ENCODE measurements around the gene SCIN. TPM values are rescaled to one million over a fixed set of nuclear protein-coding genes. Genes with fewer than 3 reads are reported as not detected.
"Not testable (repeated sequence)": the region's sequence is repeated elsewhere in the genome, so short reads cannot be mapped to it uniquely, and the experiment has no call there.

The SCIN gene
- total RNA-seq, 1 donor from 2014 or later = 14.7 TPM

DNA sequence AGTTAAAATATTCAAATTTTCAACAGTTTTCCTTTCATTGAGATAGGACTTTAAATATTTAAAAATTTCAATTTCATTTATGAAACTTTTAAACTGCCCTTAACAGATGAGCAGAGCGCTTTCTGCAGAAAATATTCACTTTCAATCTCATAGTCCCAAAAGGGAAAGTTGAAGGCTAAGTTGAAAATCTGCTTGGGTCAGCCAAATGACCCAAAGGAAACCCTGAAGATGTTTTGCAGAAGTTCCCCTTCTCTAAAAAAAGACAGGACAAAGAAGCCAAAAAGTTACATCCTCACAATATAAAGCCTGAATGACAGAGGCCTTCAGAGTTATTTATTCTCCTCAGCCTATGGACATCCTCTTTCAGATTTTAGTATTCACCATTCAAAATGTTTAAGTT lies 17.6 kb upstream of the SCIN start:
- TF ChIP-seq, protein P1, sequence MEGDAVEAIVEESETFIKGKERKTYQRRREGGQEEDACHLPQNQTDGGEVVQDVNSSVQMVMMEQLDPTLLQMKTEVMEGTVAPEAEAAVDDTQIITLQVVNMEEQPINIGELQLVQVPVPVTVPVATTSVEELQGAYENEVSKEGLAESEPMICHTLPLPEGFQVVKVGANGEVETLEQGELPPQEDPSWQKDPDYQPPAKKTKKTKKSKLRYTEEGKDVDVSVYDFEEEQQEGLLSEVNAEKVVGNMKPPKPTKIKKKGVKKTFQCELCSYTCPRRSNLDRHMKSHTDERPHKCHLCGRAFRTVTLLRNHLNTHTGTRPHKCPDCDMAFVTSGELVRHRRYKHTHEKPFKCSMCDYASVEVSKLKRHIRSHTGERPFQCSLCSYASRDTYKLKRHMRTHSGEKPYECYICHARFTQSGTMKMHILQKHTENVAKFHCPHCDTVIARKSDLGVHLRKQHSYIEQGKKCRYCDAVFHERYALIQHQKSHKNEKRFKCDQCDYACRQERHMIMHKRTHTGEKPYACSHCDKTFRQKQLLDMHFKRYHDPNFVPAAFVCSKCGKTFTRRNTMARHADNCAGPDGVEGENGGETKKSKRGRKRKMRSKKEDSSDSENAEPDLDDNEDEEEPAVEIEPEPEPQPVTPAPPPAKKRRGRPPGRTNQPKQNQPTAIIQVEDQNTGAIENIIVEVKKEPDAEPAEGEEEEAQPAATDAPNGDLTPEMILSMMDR (IDR thresholded peaks at IDR 0.05; ENCODE audit: insufficient read depth, low read length, poor library complexity, severe bottlenecking) = no peak
- H3K4me3 ChIP-seq (ENCODE audit: low read depth, low read length) = no peak overlapping the region
- H3K36me3 ChIP-seq (ENCODE audit: control insufficient read depth, insufficient read depth, low read length) = no peaks in the 10 kb centered on the region
- DNase-seq (ENCODE audit: low read depth) = no peak
- no peaks in the 10 kb centered on the region for H3K27me3 ChIP-seq (ENCODE audit: control insufficient read depth, insufficient read depth, low read length)

DNA sequence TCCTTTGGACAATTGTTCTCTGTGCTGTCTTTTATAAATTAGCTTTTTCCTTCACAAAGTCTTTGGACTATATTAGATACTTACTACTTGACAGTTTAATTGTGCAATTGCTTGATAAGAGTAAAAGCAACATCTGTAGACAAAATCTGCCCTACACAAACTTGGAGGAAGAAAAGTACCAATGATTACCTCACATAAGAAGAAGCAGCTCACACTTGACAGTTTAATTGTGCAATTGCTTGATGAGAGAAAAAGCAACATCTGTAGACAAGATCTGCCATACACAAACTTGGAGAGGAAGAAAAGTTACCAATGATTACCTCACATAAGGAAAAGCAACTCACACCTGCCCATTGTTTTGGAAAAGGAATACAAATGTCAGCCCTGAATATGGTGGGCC lies 17.1 kb upstream of the SCIN start:
- H3K27me3 ChIP-seq (ENCODE audit: control insufficient read depth, insufficient read depth, low read length) = no peaks in the 10 kb centered on the region
- TF ChIP-seq, protein P1 (IDR thresholded peaks at IDR 0.05; ENCODE audit: insufficient read depth, low read length, poor library complexity, severe bottlenecking) = no peak
- DNase-seq (ENCODE audit: low read depth) = no peak
- H3K36me3 ChIP-seq (ENCODE audit: control insufficient read depth, insufficient read depth, low read length) = no peaks in the 10 kb centered on the region
- no peak overlapping the region for H3K4me3 ChIP-seq (ENCODE audit: low read depth, low read length)

DNA sequence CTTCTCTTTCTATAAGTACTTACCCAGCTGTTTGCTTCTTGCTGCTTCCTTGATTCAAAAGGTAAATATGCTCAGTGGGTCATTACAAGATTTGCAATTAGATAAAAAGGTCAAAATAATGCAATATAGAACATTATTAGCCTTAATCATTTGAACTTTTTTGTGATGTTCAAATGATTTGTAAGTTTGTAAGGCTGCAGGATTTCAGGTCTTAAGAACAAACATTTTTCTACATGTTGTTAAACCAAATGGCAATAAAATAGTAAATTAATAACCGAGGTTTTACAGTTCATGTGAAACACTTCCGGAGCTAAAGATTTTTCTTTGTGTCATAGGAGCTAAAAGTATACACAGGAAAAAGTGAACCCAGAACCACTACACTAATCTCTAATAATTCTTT lies 16.2 kb upstream of the SCIN start:
- DNase-seq (ENCODE audit: low read depth) = no peak
- TF ChIP-seq, protein P1 (IDR thresholded peaks at IDR 0.05; ENCODE audit: insufficient read depth, low read length, poor library complexity, severe bottlenecking) = no peak
- no peaks in the 10 kb centered on the region for H3K27me3 ChIP-seq (ENCODE audit: control insufficient read depth, insufficient read depth, low read length)
- peak overlapping the region; percentile 13 for H3K4me3 ChIP-seq (ENCODE audit: low read depth, low read length)
- no peaks in the 10 kb centered on the region for H3K36me3 ChIP-seq (ENCODE audit: control insufficient read depth, insufficient read depth, low read length)

DNA sequence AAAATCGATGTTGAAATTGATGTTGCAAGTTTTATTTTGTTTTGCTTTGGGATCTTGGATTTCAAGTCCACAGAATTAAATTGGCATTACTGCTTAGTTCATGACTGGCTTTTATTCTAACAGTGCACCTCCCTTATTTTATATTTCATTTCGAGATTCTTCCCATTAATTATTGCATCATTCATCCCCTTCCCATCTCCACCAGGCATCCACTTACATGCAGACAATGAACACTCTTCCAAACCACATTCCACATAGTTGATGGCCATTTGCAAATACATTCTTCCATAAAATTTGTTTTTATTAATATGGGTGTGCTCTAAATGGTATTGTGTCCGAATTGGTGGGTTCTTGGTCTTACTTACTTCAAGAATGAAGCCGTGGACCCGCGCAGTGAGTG lies 15.6 kb upstream of the SCIN start:
- H3K4me3 ChIP-seq (ENCODE audit: low read depth, low read length) = no peak overlapping the region
- H3K36me3 ChIP-seq (ENCODE audit: control insufficient read depth, insufficient read depth, low read length) = no peaks in the 10 kb centered on the region
- H3K27me3 ChIP-seq (ENCODE audit: control insufficient read depth, insufficient read depth, low read length) = no peaks in the 10 kb centered on the region
- TF ChIP-seq, protein P1 (IDR thresholded peaks at IDR 0.05; ENCODE audit: insufficient read depth, low read length, poor library complexity, severe bottlenecking) = no peak
- no peak for DNase-seq (ENCODE audit: low read depth)

DNA sequence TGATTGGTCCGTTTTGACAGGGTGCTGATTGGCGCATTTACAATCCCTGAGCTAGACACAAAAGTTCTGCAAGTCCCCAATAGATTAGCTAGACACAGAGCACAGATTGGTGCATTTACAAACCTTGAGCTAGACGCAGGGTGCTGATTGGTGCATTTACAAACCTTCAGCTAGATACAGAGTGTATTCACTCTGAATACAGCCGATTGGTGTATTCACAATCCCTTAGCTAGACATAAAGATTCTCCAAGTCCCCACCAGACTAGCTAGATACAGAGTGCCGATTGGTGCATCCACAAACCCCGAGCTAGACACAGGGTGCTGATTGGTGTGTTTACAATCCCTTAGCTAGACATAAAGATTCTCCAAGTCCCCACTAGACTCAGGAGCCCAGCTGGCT lies 14.8 kb upstream of the SCIN start:
- H3K36me3 ChIP-seq (ENCODE audit: control insufficient read depth, insufficient read depth, low read length); H3K27me3 ChIP-seq (ENCODE audit: control insufficient read depth, insufficient read depth, low read length); DNase-seq (ENCODE audit: low read depth); H3K4me3 ChIP-seq (ENCODE audit: low read depth, low read length): not testable (repeated sequence)

DNA sequence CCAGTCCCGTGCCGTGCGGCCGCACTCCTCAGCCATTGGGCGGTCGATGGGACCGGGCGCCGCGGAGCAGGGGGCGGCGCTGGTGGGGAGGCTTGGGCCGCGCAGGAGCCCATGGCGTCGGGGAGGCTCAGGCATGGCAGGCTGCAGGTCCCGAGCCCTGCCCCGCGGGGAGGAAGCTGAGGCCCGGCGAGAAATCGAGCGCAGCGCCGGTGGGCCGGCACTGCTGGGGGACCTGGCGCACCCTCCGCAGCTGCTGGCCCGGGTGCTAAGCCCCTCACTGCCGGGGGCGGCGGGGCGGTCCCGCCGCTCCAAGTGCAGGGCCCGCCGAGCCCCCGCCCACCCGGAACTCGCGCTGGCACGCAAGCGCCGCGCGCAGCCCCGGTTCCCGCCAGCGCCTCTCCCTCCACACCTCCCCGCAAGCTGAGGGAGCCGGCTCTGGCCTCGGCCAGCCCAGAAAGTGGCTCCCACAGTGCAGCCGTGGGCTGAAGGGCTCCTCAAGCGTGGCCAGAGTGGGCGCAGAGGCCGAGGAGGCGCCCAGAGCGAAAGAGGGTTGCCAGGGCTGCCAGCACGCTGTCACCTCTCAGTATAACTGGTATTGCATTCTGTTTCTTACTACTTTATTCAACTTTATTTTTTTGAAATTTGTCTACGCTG lies 14.3 kb upstream of the SCIN start:
- peak overlapping the region; percentile 15 for H3K4me3 ChIP-seq (ENCODE audit: low read depth, low read length)
- H3K27me3 ChIP-seq (ENCODE audit: control insufficient read depth, insufficient read depth, low read length); H3K36me3 ChIP-seq (ENCODE audit: control insufficient read depth, insufficient read depth, low read length); DNase-seq (ENCODE audit: low read depth): not testable (repeated sequence)

DNA sequence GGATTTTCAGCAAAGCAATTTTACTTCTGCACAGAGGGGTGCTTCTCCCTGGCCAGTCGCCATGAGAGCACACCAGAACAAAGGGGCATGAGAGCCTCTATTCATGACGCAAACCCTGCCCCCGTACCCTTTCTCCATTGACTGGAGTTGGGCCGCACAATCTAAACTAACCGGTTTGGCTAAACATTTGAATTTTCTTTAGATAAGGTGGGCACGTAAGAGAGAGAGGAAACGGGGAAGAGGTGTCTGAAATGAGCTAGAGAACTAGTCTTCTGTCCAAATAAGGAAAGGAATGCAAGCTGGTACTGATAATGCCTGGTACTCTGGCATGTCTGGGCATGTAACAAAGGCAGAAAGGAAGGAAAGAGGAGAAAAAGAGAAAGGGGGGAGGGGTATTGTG lies 13.2 kb upstream of the SCIN start:
- Histone ChIP-seq H3K27me3 (ENCODE audit: control insufficient read depth, insufficient read depth, low read length) (no peaks in the 10 kb centered on the region), H3K4me3 (ENCODE audit: low read depth, low read length) (no peak overlapping the region), H3K36me3 (ENCODE audit: control insufficient read depth, insufficient read depth, low read length) (no peaks in the 10 kb centered on the region)
- no peak for DNase-seq (ENCODE audit: low read depth)
- TF ChIP-seq, protein P1 (IDR thresholded peaks at IDR 0.05; ENCODE audit: insufficient read depth, low read length, poor library complexity, severe bottlenecking) = no peak

Data from kidney epithelial cell (primary cell).